Kidney epithelial cell (primary cell): ENCODE data around the gene CNTN1. TPM values are rescaled to one million over a fixed set of nuclear protein-coding genes. Genes with fewer than 3 reads are reported as not detected.

Source experiments
- DNase-seq: peaks from one replicate; pipeline ENCODE4 v3.0.0-alpha.2; 2010; ENCODE audit warnings: low read depth
- H3K27me3 ChIP-seq: 2 replicates; pipeline ENCODE4 v1.6.0; 2011; ENCODE audit warnings: low read length; ENCODE audit not compliant: control insufficient read depth, insufficient read depth
- H3K36me3 ChIP-seq: 2 replicates; pipeline ENCODE4 v1.5.1; 2011; ENCODE audit warnings: low read length; ENCODE audit not compliant: control insufficient read depth, insufficient read depth
- H3K4me3 ChIP-seq: 2 replicates; pipeline ENCODE4 v1.5.1; 2011; ENCODE audit warnings: low read depth, mild to moderate bottlenecking, control low read depth, low read length
- total RNA-seq: library from RNA; depleted of rRNA; stranded (reverse); fragments of >200 nt; gene quantifications from 2 replicates; pipeline ENCODE4 v1.2.3, GENCODE V29; 2015
- TF ChIP-seq, protein P1 (sequence below): IDR thresholded peaks from 2 replicates; pipeline ENCODE4 v1.5.1; 2011; ENCODE audit warnings: mild to moderate bottlenecking, moderate library complexity, low read length, control low read depth, inconsistent platforms; ENCODE audit not compliant: insufficient read depth, poor library complexity, severe bottlenecking

Gene CNTN1
- total RNA-seq, 1 donor from 2014 or later = 1.5 TPM

DNA sequence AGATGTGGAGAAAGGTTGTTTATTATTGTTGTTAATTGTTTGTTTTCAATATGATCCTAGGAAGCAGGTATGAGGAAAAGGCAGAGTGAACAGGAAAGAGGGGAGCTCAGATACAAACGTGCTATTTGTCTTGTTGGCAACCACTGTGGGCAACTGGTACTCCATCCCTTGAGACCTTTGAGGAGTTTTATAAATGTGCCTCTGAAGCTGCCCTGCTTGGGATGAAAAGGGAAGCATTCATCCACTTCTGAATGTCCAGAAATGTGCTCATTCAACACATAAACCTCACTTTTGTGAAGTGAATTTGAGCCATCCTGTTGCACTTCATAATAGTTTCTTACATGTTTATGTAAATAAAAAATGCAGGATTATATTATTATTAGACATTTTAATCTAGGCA lies 331.6 kb downstream of the CNTN1 start:
- TF ChIP-seq, protein P1, sequence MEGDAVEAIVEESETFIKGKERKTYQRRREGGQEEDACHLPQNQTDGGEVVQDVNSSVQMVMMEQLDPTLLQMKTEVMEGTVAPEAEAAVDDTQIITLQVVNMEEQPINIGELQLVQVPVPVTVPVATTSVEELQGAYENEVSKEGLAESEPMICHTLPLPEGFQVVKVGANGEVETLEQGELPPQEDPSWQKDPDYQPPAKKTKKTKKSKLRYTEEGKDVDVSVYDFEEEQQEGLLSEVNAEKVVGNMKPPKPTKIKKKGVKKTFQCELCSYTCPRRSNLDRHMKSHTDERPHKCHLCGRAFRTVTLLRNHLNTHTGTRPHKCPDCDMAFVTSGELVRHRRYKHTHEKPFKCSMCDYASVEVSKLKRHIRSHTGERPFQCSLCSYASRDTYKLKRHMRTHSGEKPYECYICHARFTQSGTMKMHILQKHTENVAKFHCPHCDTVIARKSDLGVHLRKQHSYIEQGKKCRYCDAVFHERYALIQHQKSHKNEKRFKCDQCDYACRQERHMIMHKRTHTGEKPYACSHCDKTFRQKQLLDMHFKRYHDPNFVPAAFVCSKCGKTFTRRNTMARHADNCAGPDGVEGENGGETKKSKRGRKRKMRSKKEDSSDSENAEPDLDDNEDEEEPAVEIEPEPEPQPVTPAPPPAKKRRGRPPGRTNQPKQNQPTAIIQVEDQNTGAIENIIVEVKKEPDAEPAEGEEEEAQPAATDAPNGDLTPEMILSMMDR = no peak

DNA sequence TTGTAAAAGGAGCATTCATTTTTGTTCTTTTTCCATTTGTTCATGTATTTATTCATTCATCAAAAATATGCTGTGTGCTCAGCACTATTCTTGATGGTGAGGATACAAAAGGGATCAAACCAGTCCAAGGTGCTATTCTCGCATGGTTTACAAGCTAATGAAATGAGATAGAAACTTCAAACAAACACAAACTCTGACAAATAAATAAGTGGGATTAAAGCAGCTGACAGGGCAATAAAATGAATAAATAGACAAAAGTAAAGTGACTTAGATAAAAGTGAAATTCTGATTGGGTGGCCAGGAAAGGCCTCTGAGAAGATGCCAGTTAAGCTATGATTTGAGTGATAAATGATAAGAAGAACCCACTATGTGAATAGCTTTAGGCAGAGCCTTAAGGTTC lies 333.9 kb downstream of the CNTN1 start:
- no peak for DNase-seq
- no peaks in the 10 kb centered on the region for H3K36me3 ChIP-seq
- no peak overlapping the region for H3K4me3 ChIP-seq
- H3K27me3 ChIP-seq = no peaks in the 10 kb centered on the region
- TF ChIP-seq, protein P1 = no peak

More for the DNA sequence above, 331.6 kb downstream of the CNTN1 start:
- no peaks in the 10 kb centered on the region for H3K36me3 ChIP-seq
- H3K4me3 ChIP-seq = no peak overlapping the region
- H3K27me3 ChIP-seq = no peaks in the 10 kb centered on the region
- no peak for DNase-seq

DNA sequence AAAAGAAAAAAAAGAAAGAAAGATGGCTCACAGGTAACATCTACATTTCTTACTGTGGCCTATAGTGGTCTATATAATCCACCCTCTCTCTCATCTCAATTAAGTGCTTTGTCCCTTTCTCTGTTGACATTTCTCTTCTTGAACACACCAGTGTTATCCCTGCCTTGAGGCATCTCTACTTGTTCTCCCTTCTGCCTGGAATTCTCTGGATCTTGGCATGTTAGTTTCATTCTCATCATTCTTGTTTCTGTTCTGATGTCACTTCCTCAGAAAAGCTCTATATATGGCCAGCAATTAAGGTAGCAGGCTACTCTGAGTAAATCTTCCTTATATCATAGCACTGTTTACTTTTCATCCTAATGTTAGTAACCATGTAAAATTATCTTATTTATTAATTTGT lies 340.1 kb downstream of the CNTN1 start:
- Histone ChIP-seq H3K4me3 (no peak overlapping the region), H3K36me3 (no peaks in the 10 kb centered on the region), H3K27me3 (no peaks in the 10 kb centered on the region)
- DNase-seq = no peak
- TF ChIP-seq, protein P1 = no peak

DNA sequence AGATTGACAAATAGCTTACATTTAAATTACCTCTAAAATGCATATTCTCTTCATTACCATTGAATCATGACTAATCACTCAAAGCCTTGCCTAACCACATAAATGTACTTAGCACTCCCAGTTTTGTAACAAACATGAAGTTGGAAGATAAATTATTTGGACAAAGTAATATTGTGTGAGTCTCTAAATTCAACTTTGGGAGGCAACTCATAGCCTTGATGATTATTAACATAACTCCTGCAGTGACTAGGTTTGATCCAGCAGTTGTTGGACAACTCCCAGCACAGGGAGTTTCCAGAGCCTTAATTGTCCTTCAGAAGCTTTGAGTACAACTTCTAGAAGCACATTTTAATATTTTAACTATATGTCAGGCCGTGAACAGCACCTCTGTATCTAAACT lies 342.4 kb downstream of the CNTN1 start:
- no peak overlapping the region for H3K4me3 ChIP-seq
- TF ChIP-seq, protein P1 = no peak
- no peaks in the 10 kb centered on the region for H3K27me3 ChIP-seq
- no peaks in the 10 kb centered on the region for H3K36me3 ChIP-seq
- DNase-seq = no peak

DNA sequence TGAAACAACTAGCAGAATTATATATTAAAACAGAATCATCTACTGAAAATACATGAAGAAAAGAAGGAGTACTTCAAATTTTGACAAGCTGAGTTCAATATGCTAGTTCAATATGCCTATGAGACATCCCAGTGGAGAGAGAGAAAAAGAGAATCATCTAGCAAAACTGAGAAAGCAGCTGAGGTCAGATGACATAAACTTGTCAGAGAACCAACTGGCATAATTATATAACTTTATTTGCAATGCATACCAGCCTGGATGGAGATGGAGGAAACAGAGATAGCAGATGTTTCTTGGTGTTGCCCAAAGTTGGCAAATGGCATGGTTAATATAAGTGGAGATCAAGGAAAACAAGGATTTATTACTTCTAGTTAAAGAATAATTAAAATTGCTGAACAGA lies 347.2 kb downstream of the CNTN1 start:
- TF ChIP-seq, protein P1 = no peak
- H3K4me3 ChIP-seq = no peak overlapping the region
- no peaks in the 10 kb centered on the region for H3K27me3 ChIP-seq
- no peaks in the 10 kb centered on the region for H3K36me3 ChIP-seq
- DNase-seq = no peak

DNA sequence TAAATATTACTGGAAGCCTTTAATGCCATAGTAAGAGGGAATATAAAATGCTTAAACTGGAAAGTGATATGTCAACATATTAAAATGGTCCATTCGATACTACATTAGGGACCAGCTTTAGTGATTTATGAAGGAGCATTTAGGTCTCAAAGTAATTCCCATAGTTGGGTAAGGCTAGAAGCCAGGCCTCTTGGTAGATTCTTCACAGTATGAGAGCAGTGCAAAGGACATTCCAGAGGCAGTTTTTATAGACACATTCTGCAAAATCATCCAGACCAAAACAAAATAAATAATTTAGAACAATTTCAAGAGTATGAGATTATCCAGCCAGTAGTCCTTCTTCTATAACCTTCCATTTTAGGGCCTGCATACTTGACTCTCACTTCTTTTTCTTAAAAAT lies 353.3 kb downstream of the CNTN1 start:
- H3K27me3 ChIP-seq = no peaks in the 10 kb centered on the region
- no peak for DNase-seq
- no peaks in the 10 kb centered on the region for H3K36me3 ChIP-seq
- TF ChIP-seq, protein P1 = no peak
- no peak overlapping the region for H3K4me3 ChIP-seq
